Chondrocyte (in vitro differentiated cells): ENCODE results near the gene GBE1. TPM values are rescaled to one million over a fixed set of nuclear protein-coding genes. Genes with fewer than 3 reads are reported as not detected.

Experiments used
- DNase-seq: peaks from one replicate; pipeline ENCODE4 v3.0.0; 2021; ENCODE audit warnings: mixed read lengths, low spot score
- H3K27ac Mint-ChIP-seq: one replicate; pipeline ENCODE4 v1.8.0; 2021; ENCODE audit warnings: mild to moderate bottlenecking, moderate library complexity, mixed read lengths; ENCODE audit not compliant: unreplicated experiment
- H3K27me3 Mint-ChIP-seq: 2 replicates; pipeline ENCODE4 v1.8.0; 2021; ENCODE audit warnings: low read depth, mixed read lengths
- H3K36me3 Mint-ChIP-seq: 2 replicates; pipeline ENCODE4 v1.8.0; 2021; ENCODE audit warnings: low read depth, mixed read lengths
- H3K4me1 Mint-ChIP-seq: 2 replicates; pipeline ENCODE4 v1.8.0; 2021; ENCODE audit warnings: low read depth, mild to moderate bottlenecking, mixed read lengths
- H3K4me3 Mint-ChIP-seq: one replicate; pipeline ENCODE4 v1.8.0; 2021; ENCODE audit warnings: mild to moderate bottlenecking, moderate library complexity, mixed read lengths; ENCODE audit not compliant: unreplicated experiment
- H3K9me3 Mint-ChIP-seq: 2 replicates; pipeline ENCODE4 v1.8.0; 2021; ENCODE audit warnings: low read depth, mixed read lengths
- CTCF ChIP-seq: fragments of 200-600 bp; sonication (generic); IDR thresholded peaks from 2 replicates; pipeline ENCODE4 v1.5.0; 2021; ENCODE audit warnings: antibody characterized with exemption, mild to moderate bottlenecking, moderate library complexity
- total RNA-seq: library from RNA; stranded (reverse); gene quantifications from 3 replicates; pipeline ENCODE4 v1.2.1, GENCODE V29; 2021

The GBE1 gene
- total RNA-seq, 1 donor from 2014 or later = 53.8 TPM

DNA sequence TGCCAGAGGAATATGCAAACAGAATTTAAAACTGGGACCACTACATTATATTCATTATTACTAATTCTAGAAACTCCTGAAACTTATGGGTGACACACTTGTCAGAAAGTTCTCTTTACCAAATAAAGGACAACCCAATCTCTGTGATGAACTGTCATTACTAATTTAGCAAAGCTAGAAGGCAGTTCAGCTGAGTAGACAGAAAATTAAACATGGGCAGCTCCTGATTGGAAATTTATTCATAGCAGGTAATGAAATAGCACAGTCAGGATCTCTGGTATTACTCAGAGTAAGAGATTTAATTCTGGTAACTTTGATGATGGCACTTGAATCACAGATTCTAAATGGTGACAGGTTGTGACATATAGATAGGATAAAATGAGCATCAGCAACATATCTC lies 123.0 kb downstream of the GBE1 start:
- Mint-ChIP-seq H3K27ac (no peak overlapping the region), H3K36me3 (no peaks in the 10 kb centered on the region), H3K4me3 (no peak overlapping the region), H3K9me3 (no peaks in the 10 kb centered on the region), H3K27me3 (no peaks in the 10 kb centered on the region), H3K4me1 (no peaks in the 10 kb centered on the region)
- no peak for TF ChIP-seq CTCF
- no peak for DNase-seq

- peaks cover 10% of the 10 kb centered on the region for H3K9me3 Mint-ChIP-seq
- no peaks in the 10 kb centered on the region for H3K4me1 Mint-ChIP-seq
- H3K27ac Mint-ChIP-seq = no peak overlapping the region
- TF ChIP-seq CTCF = no peak
- H3K4me3 Mint-ChIP-seq = no peak overlapping the region
- no peak for DNase-seq
- peaks cover 12% of the 10 kb centered on the region for H3K36me3 Mint-ChIP-seq
- no peaks in the 10 kb centered on the region for H3K27me3 Mint-ChIP-seq
Measured at GRCh38 chr3:81632659-81633058, 128.8 kb downstream of the GBE1 start.

DNA sequence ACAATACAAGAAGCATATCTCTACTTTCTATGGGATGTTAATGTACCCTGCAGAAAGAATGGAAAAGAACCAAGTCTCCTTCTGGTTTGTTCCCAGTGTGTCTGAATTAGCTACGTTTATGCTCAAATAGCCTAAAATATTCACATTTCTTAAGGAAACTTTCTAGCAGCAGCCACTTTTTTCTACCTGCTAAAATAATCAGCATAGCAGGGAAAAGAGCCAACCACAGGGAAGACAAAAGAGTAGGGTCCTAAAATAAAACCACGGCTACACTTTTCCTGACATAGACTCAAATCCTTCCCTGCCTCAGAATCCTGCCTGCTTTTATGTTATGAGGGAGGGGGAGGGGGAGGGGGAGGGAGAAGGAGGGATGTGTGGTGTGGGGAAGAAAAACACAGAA lies 136.7 kb downstream of the GBE1 start:
- Mint-ChIP-seq H3K36me3 (peaks cover under 1% of the 10 kb centered on the region), H3K27ac (no peak overlapping the region), H3K27me3 (no peaks in the 10 kb centered on the region), H3K4me3 (no peak overlapping the region), H3K9me3 (peaks cover under 1% of the 10 kb centered on the region), H3K4me1 (peaks cover 7% of the 10 kb centered on the region)
- DNase-seq = no peak
- TF ChIP-seq CTCF = no peak

- H3K4me1 Mint-ChIP-seq = peaks cover 7% of the 10 kb centered on the region
- H3K9me3 Mint-ChIP-seq = no peaks in the 10 kb centered on the region
- H3K27ac Mint-ChIP-seq = no peak overlapping the region
- DNase-seq = no peak
- no peak overlapping the region for H3K4me3 Mint-ChIP-seq
- no peaks in the 10 kb centered on the region for H3K36me3 Mint-ChIP-seq
- H3K27me3 Mint-ChIP-seq = no peaks in the 10 kb centered on the region
- TF ChIP-seq CTCF = no peak
Measured at GRCh38 chr3:81622395-81622794, 139.1 kb downstream of the GBE1 start.

- Mint-ChIP-seq H3K36me3 (no peaks in the 10 kb centered on the region), H3K4me1 (peaks cover 7% of the 10 kb centered on the region), H3K27ac (no peak overlapping the region), H3K4me3 (no peak overlapping the region), H3K27me3 (no peaks in the 10 kb centered on the region), H3K9me3 (no peaks in the 10 kb centered on the region)
- DNase-seq = no peak
- no peak for TF ChIP-seq CTCF
Measured at GRCh38 chr3:81621277-81621676, 140.2 kb downstream of the GBE1 start.
